VCaP (cell line): ENCODE data around the gene YIF1A.
"Not testable (repeated sequence)": the region's sequence is repeated elsewhere in the genome, so short reads cannot be mapped to it uniquely, and the experiment has no call there.

ENCODE experiments used
- H3K27ac ChIP-seq: fragments of 450-650 bp; 2 replicates; pipeline ENCODE4 v1.5.1; 2017
- TF ChIP-seq, protein P1 (sequence below): fragments of 450-650 bp; conservative IDR thresholded peaks from 2 replicates; pipeline ENCODE4 v1.5.1; 2017; ENCODE audit warnings: mild to moderate bottlenecking, moderate library complexity

The YIF1A gene

GRCh38 chr11:66281001-66281400 is 7.9 kb downstream of the YIF1A start:
- no peak overlapping the region for H3K27ac ChIP-seq
- TF ChIP-seq, protein P1, sequence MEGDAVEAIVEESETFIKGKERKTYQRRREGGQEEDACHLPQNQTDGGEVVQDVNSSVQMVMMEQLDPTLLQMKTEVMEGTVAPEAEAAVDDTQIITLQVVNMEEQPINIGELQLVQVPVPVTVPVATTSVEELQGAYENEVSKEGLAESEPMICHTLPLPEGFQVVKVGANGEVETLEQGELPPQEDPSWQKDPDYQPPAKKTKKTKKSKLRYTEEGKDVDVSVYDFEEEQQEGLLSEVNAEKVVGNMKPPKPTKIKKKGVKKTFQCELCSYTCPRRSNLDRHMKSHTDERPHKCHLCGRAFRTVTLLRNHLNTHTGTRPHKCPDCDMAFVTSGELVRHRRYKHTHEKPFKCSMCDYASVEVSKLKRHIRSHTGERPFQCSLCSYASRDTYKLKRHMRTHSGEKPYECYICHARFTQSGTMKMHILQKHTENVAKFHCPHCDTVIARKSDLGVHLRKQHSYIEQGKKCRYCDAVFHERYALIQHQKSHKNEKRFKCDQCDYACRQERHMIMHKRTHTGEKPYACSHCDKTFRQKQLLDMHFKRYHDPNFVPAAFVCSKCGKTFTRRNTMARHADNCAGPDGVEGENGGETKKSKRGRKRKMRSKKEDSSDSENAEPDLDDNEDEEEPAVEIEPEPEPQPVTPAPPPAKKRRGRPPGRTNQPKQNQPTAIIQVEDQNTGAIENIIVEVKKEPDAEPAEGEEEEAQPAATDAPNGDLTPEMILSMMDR, result no peak

GRCh38 chr11:66280428-66280827 is 8.5 kb downstream of the YIF1A start:
- H3K27ac ChIP-seq, result no peak overlapping the region
- TF ChIP-seq, protein P1, result no peak

DNA sequence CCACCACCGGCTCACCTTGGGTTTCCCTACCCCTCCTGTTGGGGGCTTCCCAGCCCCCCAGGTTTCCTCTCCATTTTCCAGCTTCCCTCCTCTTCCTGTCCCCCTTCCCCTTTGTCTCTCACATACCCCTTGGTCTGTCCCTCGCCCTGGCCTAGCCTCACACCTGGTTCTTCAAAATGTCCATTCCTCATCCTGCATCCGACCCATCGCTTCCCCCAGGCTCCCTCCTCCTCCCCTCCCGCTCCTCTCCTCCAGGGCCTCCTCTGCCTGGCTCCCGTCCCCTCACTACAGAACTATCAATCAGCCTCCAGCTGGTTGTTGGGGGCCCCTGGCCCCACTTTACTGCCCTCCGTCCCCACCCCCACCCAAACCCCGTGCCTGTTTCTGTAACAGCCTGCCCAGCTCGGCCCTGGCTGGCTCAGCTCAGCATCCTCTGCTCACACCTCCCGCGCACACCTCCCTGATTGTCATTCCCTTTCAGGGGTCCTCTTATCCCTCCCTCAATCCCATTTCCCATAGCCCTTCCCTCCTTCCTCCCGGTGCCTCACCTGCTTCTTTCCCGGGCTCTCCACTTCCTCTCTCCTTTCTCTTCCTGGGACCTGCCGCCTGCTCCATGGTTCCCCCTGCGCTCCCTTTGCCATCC is 9.7 kb downstream of the YIF1A start:
- TF ChIP-seq, protein P1, result no peak
- no peak overlapping the region for H3K27ac ChIP-seq

GRCh38 chr11:66278363-66279091 is 10.4 kb downstream of the YIF1A start:
- TF ChIP-seq, protein P1, result no peak
- peak overlapping the region; percentile 67 for H3K27ac ChIP-seq

- H3K27ac ChIP-seq, result peak within 1 kb of the TSS; percentile 67
- TF ChIP-seq, protein P1, result no peak
These were observed 11.2 kb downstream of the YIF1A start, which contains the start of gene CNIH2 for GRCh38 chr11:66277471-66278362. CNIH2 (plus strand) TSS chr11:66278175; CDS start chr11:66278457, 282 bp downstream.

GRCh38 chr11:66277064-66277463 is 11.9 kb downstream of the YIF1A start:
- peak overlapping the region; percentile 67 for H3K27ac ChIP-seq

GRCh38 chr11:66276619-66277018 is 12.3 kb downstream of the YIF1A start:
- H3K27ac ChIP-seq, result not testable (repeated sequence)

GRCh38 chr11:66275984-66276612 is 12.8 kb downstream of the YIF1A start:
- H3K27ac ChIP-seq, result no peak overlapping the region
- TF ChIP-seq, protein P1, result no peak
